ENCODE results near the gene MYO3B.

The MYO3B gene, protein sequence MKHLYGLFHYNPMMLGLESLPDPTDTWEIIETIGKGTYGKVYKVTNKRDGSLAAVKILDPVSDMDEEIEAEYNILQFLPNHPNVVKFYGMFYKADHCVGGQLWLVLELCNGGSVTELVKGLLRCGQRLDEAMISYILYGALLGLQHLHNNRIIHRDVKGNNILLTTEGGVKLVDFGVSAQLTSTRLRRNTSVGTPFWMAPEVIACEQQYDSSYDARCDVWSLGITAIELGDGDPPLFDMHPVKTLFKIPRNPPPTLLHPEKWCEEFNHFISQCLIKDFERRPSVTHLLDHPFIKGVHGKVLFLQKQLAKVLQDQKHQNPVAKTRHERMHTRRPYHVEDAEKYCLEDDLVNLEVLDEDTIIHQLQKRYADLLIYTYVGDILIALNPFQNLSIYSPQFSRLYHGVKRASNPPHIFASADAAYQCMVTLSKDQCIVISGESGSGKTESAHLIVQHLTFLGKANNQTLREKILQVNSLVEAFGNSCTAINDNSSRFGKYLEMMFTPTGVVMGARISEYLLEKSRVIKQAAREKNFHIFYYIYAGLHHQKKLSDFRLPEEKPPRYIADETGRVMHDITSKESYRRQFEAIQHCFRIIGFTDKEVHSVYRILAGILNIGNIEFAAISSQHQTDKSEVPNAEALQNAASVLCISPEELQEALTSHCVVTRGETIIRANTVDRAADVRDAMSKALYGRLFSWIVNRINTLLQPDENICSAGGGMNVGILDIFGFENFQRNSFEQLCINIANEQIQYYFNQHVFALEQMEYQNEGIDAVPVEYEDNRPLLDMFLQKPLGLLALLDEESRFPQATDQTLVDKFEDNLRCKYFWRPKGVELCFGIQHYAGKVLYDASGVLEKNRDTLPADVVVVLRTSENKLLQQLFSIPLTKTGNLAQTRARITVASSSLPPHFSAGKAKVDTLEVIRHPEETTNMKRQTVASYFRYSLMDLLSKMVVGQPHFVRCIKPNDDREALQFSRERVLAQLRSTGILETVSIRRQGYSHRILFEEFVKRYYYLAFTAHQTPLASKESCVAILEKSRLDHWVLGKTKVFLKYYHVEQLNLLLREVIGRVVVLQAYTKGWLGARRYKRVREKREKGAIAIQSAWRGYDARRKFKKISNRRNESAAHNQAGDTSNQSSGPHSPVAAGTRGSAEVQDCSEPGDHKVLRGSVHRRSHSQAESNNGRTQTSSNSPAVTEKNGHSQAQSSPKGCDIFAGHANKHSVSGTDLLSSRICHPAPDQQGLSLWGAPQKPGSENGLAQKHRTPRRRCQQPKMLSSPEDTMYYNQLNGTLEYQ (N-terminal part only)

DNA sequence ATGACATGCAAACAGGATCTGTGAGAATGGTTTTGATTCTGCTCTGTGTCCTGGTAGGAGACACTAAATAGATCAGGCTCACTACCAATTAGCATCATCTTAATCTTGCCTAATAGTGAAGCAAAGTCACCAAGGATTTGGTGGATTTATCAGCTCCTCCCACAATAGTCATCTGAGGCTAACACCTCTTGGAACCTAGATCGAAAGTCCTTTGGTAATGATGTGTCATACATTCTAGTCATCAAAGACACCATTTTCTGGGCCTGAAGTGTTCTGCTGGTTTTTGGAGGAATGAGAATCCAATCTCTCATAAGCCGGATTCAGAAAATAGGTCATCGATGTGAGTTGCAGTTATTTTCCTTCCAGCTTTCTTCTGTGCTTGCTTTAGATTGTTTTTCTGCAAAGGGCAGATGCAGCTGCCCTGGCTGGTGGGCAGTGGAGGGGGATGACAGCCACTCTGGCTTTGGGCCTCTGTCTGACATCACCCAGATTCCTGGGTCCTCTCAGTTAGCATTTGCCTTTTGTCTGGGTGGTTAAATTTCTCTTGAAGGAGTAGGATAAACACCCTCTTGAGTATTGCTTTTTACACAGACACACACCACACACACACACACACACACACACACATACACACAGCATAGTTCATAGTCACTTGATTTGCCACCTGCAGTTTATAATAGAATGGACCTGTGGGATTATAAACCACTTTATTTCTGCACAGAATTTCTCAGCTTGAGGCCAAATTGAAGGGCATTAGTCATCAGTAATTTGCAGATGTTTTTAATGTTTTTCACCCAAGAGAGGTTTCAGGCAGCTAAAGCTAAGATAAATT lies at the start of gene MYO3B:
TSS of gene MYO3B (plus strand) at position 198 of the 832 bp plus-strand sequence. CDS start at position 339, 141 bp downstream.
- no peak for DNase-seq

DNA sequence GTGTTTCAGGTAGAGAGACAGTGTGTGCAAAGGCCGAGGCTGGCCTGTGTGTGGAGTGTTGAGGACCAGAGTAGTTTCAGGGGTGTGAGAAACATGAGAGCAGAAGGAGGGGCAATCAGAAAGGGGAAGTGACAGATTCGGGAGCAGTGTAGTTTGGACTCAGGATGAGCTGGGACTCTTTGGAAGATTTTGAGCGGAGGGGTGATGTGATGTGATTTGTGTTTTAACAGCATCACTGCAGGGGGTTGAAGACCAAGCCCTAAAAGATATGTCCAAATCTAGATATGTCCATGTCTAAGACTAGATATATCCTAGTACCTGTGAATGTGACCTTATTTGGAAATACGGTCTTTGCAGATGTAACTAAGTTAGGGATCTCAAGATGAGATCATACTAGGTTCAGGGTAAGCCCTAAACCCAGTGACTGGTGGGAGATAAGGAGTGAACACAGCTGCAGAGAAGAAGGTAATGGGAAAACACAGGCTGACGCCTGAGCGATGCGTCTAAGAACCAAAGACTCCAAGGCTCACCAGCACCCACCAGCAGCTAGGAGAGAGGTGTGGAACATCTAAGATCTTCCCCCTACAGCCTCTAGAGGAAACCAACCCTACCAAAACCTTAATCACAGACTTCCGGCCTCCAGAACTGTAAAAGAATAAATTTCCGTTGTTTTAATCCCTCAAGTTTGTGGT lies 38.5 kb upstream of the MYO3B start:
- DNase-seq, result no peak

DNA sequence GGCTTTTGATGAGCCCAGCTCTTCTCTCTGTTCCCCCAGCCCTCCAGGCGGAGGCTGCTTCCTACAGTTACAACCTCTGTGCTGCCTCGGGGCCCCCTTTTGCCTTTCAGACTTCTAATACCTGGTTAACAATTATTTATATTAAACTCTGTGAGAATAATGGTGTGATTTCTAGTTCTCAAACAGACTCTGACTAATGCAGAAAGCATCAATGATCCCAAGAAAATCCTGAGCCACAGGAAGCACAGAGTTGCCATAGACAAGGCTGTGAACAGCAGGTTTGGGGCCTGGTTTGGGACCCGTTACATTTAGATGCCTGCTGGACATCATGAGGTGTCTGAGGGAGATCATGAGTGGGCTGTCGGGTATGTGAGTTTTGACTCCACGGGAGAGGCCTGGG lies 37.4 kb upstream of the MYO3B start:
- DNase-seq, result no peak

DNA sequence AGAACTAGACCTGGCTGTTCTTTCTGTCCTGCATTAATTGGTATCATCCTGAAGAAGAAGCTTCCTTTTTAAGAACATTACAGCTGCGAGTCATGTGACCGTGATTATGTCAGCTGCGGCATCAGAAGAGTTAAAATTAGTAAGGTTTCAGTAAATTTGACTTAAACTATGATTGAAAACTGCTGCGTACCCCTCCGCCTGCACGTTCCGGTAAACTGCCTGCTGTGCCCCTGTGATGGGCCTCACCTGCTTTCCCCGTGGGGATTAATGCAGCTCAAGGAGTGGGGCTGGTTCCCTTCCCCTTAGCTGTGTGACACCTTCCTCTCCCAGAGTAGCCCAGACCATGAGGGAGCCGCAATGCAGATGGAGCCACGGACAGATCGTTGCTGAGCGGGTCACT lies 36.1 kb upstream of the MYO3B start:
- DNase-seq, result no peak

DNA sequence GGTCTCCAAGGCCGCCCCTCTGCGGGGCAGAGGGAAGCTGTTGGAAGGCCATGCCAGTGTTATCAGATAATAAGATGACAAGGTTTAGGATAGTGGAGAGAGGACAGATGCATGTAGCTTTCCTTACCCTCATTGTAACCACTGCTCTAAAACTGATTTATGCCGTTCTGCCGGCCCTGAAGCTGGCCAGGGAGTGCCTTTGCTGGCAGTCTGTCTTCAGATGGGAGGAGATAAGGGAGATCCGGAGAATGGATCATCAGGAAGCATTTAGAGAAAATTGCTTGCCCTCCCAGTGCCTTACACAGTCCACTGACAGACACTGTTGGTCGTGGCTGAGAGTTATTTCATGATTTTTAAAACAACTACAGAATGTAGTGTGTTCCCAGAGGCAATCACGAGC lies 35.4 kb upstream of the MYO3B start:
- no peak for DNase-seq

DNA sequence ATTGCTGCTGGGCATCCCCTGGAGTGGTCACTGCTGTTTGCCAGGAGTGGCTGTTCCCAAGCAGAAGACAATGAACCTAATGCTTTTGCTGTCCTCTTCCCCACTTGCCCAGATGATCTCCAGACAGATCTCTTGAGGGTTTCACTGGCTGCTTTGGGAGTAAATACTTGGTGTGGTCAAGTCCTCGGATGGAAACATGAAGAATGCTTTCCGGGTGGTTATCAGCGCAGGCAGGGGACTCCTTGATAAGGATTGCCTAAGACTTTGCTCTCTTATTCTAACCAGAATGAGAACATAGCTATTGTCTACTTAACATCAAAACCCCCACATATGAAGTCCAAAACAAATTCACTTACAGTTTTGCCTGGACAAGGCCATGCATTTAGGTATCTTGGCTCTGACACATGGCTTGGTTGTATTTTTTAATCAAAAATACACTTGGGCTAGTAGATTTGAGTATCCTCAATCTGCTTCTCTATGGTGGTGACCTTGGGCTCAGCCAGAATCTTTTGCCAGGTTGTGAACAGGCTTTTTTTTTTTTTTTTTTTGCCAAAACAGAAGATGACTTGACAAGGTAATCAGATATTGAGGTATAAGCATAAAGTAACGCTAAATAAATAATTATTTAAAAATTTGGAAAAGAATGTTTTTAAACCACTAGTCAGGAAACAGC lies 34.8 kb upstream of the MYO3B start:
- DNase-seq, result no peak

DNA sequence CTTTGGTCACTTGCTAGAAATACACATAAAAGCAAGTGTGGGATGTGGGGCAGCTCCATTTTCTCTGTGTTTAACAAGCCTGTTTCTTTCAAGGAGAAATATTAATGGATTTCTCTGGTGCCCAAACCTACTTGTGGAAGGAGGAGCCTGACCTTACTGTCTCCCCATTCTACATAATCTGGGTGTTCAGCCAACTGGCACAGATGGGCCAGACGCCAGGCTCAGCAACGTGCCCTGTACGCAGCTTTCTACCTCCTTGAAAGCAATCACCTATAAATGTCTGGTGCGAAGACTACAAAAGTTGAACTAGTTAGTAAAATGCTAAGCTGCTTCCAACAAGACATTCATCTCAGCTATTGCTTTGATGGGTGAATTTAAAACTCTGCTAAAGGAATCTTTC lies 33.2 kb upstream of the MYO3B start:
- no peak for DNase-seq

DNA sequence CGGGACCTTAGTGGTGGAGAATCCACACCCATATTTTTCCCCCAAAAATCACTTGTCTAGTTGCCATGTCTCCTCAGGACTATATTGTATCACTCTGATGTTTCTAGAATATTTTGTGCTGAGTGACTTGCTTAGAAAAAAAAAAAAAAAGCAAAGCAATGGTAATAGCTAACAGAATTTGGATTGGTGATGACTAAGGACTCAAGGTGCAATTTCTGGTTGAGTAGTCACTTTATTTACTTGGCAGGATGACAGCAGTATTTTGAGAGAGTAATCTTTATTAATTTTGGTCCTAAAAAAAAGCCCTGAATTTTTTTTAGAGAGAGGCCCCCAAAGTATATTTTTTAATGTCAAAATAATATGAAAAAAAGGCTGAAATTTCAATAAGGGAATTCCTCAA lies 32.8 kb upstream of the MYO3B start:
- no peak for DNase-seq

DNA sequence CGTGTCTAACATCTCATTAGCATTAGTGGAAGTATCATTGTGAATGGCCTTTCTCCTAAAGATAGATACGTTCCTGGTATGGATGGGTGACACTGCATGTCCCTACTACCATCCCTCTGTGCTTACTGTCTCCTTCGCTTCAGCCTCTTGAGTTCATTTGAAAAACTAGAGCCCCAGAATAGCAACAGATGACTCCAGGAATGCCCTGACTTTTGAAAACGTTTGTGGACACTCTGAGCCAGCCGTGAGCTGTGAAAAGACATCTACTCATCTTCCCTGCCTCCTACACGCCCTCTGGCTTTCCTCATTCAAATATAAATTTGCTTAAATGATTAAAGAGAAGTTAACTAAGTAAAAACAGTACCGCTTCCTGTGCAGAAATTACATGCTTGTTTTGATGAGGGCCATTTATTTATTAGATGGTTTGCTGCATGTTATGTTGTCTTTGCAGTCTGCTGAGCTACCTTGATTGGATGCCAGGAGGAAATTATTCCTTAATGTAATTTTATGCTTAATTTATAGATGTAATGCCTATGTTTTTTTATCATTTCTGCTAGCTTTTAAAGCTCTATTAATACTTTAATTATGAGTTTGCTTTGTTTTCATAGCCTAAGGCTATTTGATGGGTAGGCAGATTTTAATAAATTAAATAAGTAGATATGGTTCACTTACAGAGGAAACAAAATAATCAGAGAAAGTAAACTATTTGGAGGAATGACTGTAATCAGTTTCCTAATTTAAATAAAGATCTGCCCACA lies 32.1 kb upstream of the MYO3B start:
- no peak for DNase-seq

DNA sequence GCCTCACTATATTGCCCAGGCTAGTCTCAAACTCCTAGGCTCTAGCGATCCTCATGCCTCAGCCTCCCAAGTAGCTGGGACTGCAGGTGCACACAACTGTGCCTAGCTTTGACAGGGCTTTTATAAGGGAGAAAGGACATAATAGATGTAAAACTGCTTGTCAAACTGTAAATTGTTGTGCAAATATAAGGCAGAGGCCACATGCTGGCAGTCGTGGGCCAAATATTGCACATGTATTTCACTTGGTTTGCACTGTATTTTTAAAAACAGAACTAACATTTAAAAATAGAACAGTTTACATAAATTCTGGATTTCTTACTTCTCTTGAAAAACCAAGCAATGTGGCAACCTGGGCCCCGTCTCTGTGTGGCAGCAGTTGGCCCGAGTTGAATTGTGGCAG lies 31.2 kb upstream of the MYO3B start:
- DNase-seq, result no peak

DNA sequence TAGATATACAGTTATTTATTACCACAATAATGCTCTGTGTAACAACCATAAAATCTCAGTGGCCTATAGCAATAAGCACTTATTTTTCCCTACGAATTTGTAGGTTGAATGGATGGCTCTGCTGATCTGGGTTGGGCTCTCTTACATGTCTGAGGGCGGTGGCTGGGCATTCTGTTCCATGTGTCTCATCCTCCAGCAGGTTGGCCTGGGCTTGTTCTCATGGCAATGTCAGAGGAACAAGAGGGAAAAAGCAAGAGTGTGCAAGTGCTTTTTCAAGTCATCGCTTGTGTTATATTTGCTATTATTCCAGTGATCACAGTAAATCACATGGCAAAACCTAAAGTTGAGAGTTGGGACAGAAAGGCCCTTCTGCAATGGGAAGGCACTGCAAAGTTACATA lies 30.4 kb upstream of the MYO3B start:
- DNase-seq, result no peak

DNA sequence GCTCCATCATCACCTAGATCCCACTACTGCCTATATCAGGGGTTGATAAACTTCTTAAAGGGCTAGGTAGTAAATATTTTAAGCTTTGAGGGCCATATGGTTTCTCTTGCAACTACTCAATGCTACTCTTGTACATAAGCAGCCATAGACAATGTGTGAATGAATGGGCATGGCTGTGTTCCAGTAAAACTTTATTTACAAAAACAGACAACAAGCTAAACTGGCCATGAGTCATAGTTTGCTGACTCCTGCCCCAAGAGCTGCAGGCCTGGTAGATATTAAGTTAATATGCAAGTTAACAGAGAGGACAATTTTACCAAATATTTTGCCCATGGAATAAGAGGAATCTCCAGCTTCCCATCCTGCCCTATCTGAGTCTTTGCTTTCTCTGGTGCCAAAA lies 29.8 kb upstream of the MYO3B start:
- DNase-seq, result no peak

DNA sequence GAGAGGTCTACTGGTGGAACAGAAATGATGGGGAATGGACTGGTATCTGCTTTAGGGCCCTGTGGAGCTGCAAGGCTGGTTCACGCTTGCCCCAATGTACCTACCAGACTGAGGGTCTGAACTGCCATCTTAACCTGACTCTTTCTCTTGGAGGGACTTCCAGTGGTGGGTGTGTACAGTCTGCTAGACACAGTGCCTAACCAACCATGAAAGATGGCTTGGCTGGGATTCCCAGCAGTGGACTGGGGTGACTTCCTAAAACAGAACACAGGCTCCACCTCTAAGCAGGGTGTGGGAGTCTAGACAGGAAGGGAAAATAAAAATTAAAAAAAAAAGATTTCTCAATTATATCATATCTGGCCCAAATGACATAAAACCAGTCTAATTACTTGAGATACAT lies 25.5 kb upstream of the MYO3B start:
- DNase-seq, result no peak

DNA sequence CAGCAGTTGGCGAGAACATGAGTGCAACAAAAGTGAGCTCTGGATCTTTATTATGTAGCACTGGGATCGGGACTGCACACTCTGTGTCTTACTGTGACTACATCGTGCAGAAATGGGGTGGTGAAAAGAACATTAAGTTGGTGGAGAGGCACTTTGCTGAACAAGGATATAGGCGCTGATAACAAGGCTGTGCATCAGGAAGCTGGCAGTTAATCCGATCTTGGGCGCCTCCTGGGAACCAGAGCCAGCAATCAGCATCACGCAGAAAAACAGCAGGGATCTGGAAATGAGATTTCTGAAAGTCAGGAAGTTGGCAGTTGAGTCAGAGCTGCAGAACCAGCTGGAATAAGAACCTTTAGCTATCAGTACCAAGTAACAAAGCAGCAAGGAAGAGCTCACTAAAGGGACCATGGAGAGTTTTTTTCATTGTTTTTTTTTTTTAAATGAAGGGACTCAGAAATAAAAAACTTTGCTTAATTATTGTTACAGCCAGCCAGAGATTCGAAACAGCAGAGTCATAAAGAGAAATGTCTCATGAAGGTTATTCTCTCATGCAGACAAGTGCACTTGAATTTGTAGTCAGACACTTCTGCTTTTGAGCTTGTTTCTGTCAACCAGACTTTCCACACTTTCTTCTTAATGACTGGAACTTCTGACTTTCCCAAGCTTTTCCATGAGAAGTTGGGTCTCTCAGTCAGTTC lies 22.8 kb upstream of the MYO3B start:
- DNase-seq, result no peak

DNA sequence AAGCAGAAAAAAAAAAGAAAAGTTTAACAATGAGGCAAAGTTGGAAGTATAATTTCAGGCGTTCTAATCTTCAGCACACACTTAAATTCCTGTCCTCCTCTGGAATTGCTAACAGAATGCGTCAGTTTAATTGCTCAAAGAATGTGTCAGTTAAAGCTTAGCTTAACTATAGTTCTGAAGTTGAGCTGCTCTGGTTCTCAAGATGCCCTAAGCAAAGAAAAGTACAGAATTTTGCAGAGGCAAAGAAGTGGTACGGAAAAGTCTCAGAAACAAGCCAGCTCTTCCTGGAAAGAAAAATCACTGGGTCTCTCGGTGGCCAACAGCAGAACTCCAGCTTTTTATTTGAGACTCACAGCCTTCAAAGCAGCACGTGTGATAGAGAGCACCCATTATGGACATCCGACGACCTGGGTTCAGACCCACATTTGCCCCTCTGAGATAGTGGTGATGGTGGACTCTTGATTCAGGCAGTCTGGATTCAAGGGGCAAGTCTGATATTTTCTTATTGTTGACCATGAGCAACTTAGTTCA lies 22.2 kb upstream of the MYO3B start:
- DNase-seq, result no peak

DNA sequence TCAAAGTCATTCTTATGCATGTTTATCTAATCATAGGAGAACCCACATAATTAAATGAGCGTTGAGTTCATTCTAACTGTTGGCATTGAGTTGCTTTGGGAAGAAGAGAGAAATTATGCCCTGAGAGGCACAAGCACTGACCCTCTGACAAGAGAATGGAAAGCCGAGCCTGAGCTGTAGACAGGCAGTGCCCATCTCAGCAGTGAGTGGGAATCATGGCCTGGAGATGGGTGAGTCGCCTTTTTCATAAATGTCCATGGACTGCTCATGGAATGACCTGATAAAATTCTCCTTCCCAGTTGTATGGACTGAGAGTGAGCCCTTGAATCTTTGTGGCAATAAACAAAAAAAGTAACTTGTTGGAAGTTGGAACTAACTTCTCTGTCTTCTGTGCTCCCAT lies 21.4 kb upstream of the MYO3B start:
- DNase-seq, result no peak

DNA sequence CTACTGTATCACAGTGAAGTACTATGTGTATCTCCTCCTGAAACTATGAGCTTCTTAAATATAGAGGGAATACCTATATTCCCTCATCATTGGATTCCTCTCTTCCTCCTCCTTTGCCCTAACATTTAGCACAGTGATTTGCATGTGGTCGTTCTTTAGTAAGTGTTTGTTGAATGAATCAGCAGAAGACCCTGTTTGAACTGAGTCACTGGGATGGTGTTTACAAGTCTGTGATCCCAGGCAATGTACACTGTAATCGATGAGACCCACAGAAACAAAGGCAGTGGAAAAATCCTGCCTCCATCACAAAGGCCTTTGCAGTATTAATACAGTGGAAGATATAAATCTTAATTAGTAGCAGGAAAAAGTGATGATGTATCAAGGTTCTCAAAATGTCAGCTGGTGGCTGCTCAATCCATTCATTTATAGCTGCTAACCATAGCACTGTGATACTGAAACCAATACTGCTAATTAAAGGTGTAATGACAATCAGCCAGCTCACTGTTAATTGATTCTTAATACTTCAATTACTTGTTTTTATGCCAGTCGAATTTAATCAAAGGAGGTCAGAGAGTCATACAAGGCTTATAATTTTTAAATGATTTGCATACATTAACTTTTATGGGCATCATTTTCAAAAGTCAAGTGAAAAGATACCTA lies 20.8 kb upstream of the MYO3B start:
- DNase-seq, result no peak

DNA sequence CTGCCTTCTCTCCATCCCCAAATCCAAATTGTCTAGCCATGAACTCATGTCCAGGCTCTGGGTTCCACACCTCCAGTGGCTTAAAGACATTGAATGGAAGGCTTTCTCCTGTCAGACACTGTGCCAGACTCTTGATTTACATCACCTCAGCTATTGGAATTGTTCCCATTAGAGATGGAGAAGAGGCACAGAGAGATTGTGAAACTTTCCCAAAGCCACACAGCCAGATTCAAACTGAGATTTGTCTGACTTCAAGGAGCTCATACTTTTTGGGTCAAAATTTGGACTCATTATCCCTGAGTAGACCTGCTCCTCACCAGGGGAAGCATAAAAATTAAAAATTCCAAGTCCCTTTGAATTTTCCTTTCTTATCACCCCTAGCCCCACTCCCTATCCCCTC lies 18.9 kb upstream of the MYO3B start:
- no peak for DNase-seq
